ENCODE measurements around the gene ADAT2.
"Not testable (repeated sequence)": the region's sequence is repeated elsewhere in the genome, so short reads cannot be mapped to it uniquely, and the experiment has no call there.

Gene ADAT2

GRCh38 chr6:143451531-143451930 is 1.0 kb upstream of the ADAT2 start:
- ATAC-seq = no peak
- Mint-ChIP-seq H3K36me3 (peaks cover 10% of the 10 kb centered on the region), H3K4me3 (peak overlapping the region; percentile 96), H3K9me3 (no peaks in the 10 kb centered on the region), H3K27ac (peak overlapping the region; percentile 98), H3K4me1 (peaks cover 38% of the 10 kb centered on the region), H3K27me3 (no peaks in the 10 kb centered on the region)

- ATAC-seq = no peak
- peak overlapping the region; percentile 96 for H3K4me3 Mint-ChIP-seq
- H3K36me3 Mint-ChIP-seq = peaks cover 7% of the 10 kb centered on the region
- peak overlapping the region; percentile 98 for H3K27ac Mint-ChIP-seq
- no peaks in the 10 kb centered on the region for H3K9me3 Mint-ChIP-seq
- H3K27me3 Mint-ChIP-seq = no peaks in the 10 kb centered on the region
- peaks cover 26% of the 10 kb centered on the region for H3K4me1 Mint-ChIP-seq
These were observed 612 bp downstream of the ADAT2 start for GRCh38 chr6:143449714-143450452.

DNA sequence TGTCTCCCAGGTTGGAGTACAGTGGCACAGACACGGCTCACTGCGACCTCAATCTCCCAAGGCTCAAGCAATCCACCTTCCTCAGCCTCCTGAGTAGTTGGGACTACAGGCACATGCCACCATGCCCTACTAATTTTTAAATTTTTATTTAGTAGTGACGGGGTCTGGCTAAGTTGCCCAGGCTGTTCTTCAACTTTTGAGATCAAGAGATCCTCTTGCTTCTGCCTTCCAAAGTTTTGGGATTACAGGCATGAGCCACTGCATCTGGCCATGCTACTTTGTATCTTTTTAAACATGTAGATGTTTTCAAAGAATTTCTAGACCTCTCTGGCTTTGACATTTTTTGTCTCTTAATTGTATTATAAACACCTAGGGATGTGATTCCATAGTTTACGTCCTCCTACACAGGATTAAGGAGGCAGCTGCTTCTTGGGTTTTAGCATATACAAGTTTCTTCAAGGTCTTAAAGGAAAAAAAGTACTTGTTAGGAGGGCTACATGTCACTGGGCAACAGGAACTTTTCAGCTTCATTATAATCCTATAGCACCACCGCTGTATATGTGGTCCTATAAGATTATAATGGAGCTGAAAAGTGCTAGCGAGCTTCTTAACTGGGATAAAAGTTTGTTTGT is 1.3 kb downstream of the ADAT2 start:
- Mint-ChIP-seq H3K4me1 (peaks cover 19% of the 10 kb centered on the region), H3K27me3 (no peaks in the 10 kb centered on the region), H3K36me3 (peaks cover 2% of the 10 kb centered on the region), H3K27ac (peak overlapping the region; percentile 98), H3K4me3 (peak overlapping the region; percentile 96), H3K9me3 (no peaks in the 10 kb centered on the region)
- no peak for ATAC-seq

DNA sequence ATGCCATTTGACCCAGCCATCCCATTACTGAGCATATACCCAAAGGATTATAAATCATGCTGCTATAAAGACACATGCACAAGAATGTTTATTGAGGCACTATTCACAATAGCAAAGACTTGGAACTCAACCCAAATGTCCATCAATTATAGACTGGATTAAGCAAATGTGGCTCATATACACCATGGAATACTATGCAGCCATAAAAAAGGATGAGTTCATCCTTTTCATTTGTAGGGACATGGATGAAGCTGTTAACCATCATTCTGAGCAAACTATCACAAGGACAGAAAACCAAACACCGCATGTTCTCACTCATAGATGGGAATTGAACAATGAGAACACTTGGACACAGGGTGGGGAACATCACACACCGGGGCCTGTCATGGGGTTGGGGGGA is 2.6 kb downstream of the ADAT2 start:
- H3K4me3 Mint-ChIP-seq, H3K27me3 Mint-ChIP-seq, H3K36me3 Mint-ChIP-seq, H3K27ac Mint-ChIP-seq, H3K9me3 Mint-ChIP-seq, ATAC-seq: not testable (repeated sequence)
- H3K4me1 Mint-ChIP-seq = peaks cover 11% of the 10 kb centered on the region

- H3K9me3 Mint-ChIP-seq = peaks cover 3% of the 10 kb centered on the region
- no peak overlapping the region for H3K4me3 Mint-ChIP-seq
- no peaks in the 10 kb centered on the region for H3K4me1 Mint-ChIP-seq
- no peak for ATAC-seq
- H3K36me3 Mint-ChIP-seq = peaks cover 37% of the 10 kb centered on the region
- H3K27me3 Mint-ChIP-seq = no peaks in the 10 kb centered on the region
- H3K27ac Mint-ChIP-seq = no peak overlapping the region
These were observed 7.4 kb downstream of the ADAT2 start for GRCh38 chr6:143443096-143443495.

GRCh38 chr6:143441680-143442545 is 8.6 kb downstream of the ADAT2 start:
- H3K4me1 Mint-ChIP-seq = no peaks in the 10 kb centered on the region
- ATAC-seq = no peak
- no peak overlapping the region for H3K4me3 Mint-ChIP-seq
- peaks cover 47% of the 10 kb centered on the region for H3K36me3 Mint-ChIP-seq
- no peaks in the 10 kb centered on the region for H3K27me3 Mint-ChIP-seq
- H3K27ac Mint-ChIP-seq = no peak overlapping the region
- peaks cover 3% of the 10 kb centered on the region for H3K9me3 Mint-ChIP-seq

GRCh38 chr6:143441010-143441409 is 9.5 kb downstream of the ADAT2 start:
- peaks cover 53% of the 10 kb centered on the region for H3K36me3 Mint-ChIP-seq
- H3K9me3 Mint-ChIP-seq = peaks cover 3% of the 10 kb centered on the region
- H3K27me3 Mint-ChIP-seq = no peaks in the 10 kb centered on the region
- no peak overlapping the region for H3K27ac Mint-ChIP-seq
- H3K4me1 Mint-ChIP-seq = no peaks in the 10 kb centered on the region
- no peak for ATAC-seq
- no peak overlapping the region for H3K4me3 Mint-ChIP-seq

DNA sequence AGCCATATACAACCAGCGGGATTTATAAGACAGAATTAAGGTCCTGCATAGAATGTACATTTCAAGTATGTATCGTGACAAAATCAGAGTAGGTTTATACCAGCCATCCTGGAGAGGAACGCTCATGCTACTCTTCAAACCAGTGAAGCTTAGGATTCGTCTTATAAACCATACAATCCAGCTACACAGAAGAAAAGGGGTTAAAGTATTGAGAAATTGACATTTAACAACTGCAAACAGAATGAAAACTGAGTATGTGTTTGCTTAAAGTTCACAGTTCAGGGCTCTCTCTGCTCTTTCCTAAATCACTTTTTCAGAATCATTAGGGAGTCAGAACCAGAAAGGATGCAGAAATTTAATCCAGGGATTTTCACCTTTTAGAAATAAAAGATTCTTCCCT is 17.9 kb downstream of the ADAT2 start:
- peaks cover 34% of the 10 kb centered on the region for H3K36me3 Mint-ChIP-seq
- no peak overlapping the region for H3K4me3 Mint-ChIP-seq
- ATAC-seq = no peak
- no peaks in the 10 kb centered on the region for H3K27me3 Mint-ChIP-seq
- H3K4me1 Mint-ChIP-seq = no peaks in the 10 kb centered on the region
- H3K27ac Mint-ChIP-seq = no peak overlapping the region
- H3K9me3 Mint-ChIP-seq = no peaks in the 10 kb centered on the region

- Mint-ChIP-seq H3K27me3 (no peaks in the 10 kb centered on the region), H3K4me3 (no peak overlapping the region), H3K27ac (no peak overlapping the region), H3K9me3 (no peaks in the 10 kb centered on the region), H3K36me3 (peaks cover 25% of the 10 kb centered on the region), H3K4me1 (no peaks in the 10 kb centered on the region)
- ATAC-seq = no peak
These were observed 19.3 kb downstream of the ADAT2 start for GRCh38 chr6:143431226-143431625.

DNA sequence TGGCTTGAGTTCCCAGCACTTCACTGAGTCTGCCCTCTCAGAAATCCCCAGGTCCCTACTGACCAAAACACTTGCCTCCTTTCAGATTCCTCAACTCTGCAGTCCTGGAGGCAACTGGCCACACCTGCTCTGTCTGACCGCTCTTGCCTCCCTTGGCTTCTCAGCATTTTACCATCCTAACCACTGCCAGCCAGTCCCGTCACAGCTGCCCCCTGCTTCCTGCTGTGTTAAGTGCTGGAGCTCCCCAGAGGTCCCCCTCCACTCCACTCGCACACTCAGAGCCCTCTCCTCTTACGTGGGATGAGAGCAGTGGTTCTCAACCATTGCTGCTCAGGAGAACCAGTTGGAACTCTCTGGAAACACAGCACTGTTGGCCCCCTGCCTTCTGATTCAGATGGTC is 20.5 kb downstream of the ADAT2 start:
- no peak for ATAC-seq
- Mint-ChIP-seq H3K4me3 (no peak overlapping the region), H3K9me3 (no peaks in the 10 kb centered on the region), H3K27me3 (no peaks in the 10 kb centered on the region), H3K36me3 (peaks cover 20% of the 10 kb centered on the region), H3K4me1 (no peaks in the 10 kb centered on the region), H3K27ac (no peak overlapping the region)

GRCh38 chr6:143427109-143427817 is 23.2 kb downstream of the ADAT2 start:
- ATAC-seq = peak; percentile 86
- Mint-ChIP-seq H3K4me1 (no peaks in the 10 kb centered on the region), H3K36me3 (peaks cover 6% of the 10 kb centered on the region), H3K9me3 (no peaks in the 10 kb centered on the region), H3K27ac (no peak overlapping the region), H3K4me3 (no peak overlapping the region), H3K27me3 (no peaks in the 10 kb centered on the region)

DNA sequence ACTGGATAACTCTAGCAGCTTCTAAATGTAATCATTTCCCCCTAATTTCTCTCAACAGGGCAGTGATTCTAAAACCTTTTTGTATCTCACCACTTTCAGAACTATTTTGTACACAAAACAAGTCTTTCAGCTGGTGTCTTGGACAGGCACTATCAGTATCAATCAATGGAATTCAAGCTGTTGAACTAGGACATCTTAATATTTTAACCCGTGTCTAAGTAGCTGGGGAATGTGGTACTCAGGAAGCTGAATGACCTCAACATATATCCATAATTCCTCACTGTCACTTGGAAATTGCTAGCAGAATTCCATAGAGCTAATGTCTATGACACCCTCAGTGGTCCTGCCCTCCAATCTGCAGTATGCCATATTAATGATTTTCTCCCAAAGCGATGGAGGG is 24.5 kb downstream of the ADAT2 start:
- H3K27me3 Mint-ChIP-seq = no peaks in the 10 kb centered on the region
- no peaks in the 10 kb centered on the region for H3K4me1 Mint-ChIP-seq
- H3K9me3 Mint-ChIP-seq = no peaks in the 10 kb centered on the region
- no peaks in the 10 kb centered on the region for H3K36me3 Mint-ChIP-seq
- no peak overlapping the region for H3K4me3 Mint-ChIP-seq
- H3K27ac Mint-ChIP-seq = no peak overlapping the region
- ATAC-seq = no peak

DNA sequence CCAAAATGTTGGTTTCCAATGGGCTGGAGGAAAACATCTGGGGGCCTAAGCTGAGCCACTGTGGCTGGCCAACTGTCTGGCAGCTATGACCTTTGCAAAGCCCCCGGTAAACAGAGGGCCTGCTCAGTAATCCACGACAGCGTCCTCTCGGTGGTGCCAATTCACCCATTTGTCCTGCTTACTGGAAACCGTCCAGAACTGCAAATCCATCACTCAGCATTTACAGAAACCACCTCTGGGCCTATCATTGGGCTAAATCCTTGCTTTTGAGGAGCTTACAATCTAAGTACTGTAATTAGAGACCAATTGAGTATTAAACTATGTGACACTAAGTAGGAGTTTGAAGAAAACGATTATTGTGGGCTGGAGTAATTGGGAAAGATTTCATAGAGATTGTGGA is 31.0 kb downstream of the ADAT2 start:
- ATAC-seq = no peak
- Mint-ChIP-seq H3K27me3 (no peaks in the 10 kb centered on the region), H3K4me3 (no peak overlapping the region), H3K27ac (no peak overlapping the region), H3K9me3 (no peaks in the 10 kb centered on the region), H3K36me3 (no peaks in the 10 kb centered on the region), H3K4me1 (no peaks in the 10 kb centered on the region)

DNA sequence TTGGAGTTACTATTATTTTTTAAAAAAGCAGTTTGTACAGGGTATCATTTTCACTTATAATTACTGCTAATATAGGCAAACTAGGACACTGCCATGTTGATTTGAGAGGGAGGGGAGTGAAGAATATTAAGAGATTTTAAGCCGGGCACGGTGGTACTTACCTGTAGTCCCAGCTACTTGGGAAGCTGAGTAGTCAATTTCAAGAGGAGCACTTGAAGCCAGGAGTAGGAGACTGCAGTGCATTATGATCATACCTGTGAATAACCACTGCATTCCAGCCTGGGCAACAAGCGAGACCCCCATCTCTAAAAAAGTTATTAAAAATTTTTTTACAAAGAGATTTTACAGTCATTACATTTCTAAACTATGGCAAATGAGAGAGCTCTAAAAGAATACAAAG is 35.7 kb downstream of the ADAT2 start:
- ATAC-seq = no peak
- Mint-ChIP-seq H3K27me3 (no peaks in the 10 kb centered on the region), H3K9me3 (no peaks in the 10 kb centered on the region), H3K27ac (no peak overlapping the region), H3K36me3 (no peaks in the 10 kb centered on the region), H3K4me3 (no peak overlapping the region), H3K4me1 (no peaks in the 10 kb centered on the region)

GRCh38 chr6:143410859-143411270 is 39.6 kb downstream of the ADAT2 start:
- H3K27ac Mint-ChIP-seq = no peak overlapping the region
- no peaks in the 10 kb centered on the region for H3K9me3 Mint-ChIP-seq
- H3K27me3 Mint-ChIP-seq = no peaks in the 10 kb centered on the region
- ATAC-seq = no peak
- no peak overlapping the region for H3K4me3 Mint-ChIP-seq
- H3K4me1 Mint-ChIP-seq = peaks cover 6% of the 10 kb centered on the region
- H3K36me3 Mint-ChIP-seq = no peaks in the 10 kb centered on the region

Data from stimulated activated memory B cell treated with anti-CD40 and anti-IgM and Interleukin-4, amounts not matched to agents 10 μg/mL and 1 μg/mL and 100 μg/mL, for 72 hours (primary cell).